ENCODE results near the gene C10orf143.

GRCh38 chr10:130073912-130074311 is 36.7 kb downstream of the C10orf143 start:
- TF ChIP-seq POLR2A (IDR thresholded peaks at IDR 0.05) (no peak), CTCF (IDR thresholded peaks at IDR 0.05) (no peak)

All from lower leg skin (tissue), 3 donors.